Measurements from ENCODE around the gene RAP1A. TPM values are rescaled to one million over a fixed set of nuclear protein-coding genes. Genes with fewer than 3 reads are reported as not detected.

Gene RAP1A
- total RNA-seq, 1 experiment from 2014 or later, result 19.0 TPM

DNA sequence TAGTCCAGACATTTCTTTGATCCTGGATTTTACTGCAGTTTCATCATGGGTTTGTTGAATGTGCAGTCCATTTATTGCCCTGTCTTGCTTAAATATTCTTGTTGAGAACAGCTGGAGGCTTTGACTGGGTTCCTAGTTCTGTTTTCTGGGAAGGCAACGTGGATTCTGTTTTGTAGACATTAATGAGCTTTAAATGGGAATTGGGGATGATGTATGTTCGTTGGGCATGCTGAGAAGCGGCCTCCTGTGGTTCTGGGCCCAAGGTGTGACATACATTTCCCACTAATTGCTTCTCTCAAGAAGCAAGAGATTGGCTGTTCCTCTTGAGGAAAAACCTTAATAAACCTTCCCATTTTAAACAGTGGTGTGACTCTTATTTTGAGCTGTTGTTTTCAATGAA is 96.7 kb downstream of the RAP1A start:
- Histone ChIP-seq H3K79me2 (ENCODE audit: low read length) (no peaks in the 10 kb centered on the region), H2AFZ (ENCODE audit: low read length) (no peak overlapping the region), H3K27me3 (ENCODE audit: low read length) (no peaks in the 10 kb centered on the region), H3F3A (ENCODE audit: low read length, unreplicated experiment) (no peaks in the 10 kb centered on the region), H3K9ac (ENCODE audit: low read length) (no peak overlapping the region), H3K9me2 (replicated peaks; ENCODE audit: low read length) (no peaks in the 10 kb centered on the region), H3K4me2 (ENCODE audit: low read length) (no peak overlapping the region), H3K36me3 (ENCODE audit: low read depth, low read length) (no peaks in the 10 kb centered on the region), H3K27ac (ENCODE audit: low read length) (no peak overlapping the region), H3K4me1 (ENCODE audit: insufficient read depth, low read length) (peaks cover 5% of the 10 kb centered on the region; the same call in 1 of the 2 replicates), H3K9me3 (ENCODE audit: low read length) (no peaks in the 10 kb centered on the region), H4K20me1 (ENCODE audit: low read length) (no peaks in the 10 kb centered on the region), H3K4me3 (ENCODE audit: low read length) (no peak overlapping the region)
- ATAC-seq, result no peak
- intact Hi-C loops (cut with micrococcal nuclease), result no loop called here
- no peak for DNase-seq
- TF ChIP-seq EZH2 (IDR thresholded peaks at IDR 0.05; ENCODE audit: low read length, unreplicated experiment), result no peak
- TF ChIP-seq EZH2phosphoT487 (IDR thresholded peaks at IDR 0.05; ENCODE audit: borderline replicate concordance, low read length), result no peak
- TF ChIP-seq, protein P1, sequence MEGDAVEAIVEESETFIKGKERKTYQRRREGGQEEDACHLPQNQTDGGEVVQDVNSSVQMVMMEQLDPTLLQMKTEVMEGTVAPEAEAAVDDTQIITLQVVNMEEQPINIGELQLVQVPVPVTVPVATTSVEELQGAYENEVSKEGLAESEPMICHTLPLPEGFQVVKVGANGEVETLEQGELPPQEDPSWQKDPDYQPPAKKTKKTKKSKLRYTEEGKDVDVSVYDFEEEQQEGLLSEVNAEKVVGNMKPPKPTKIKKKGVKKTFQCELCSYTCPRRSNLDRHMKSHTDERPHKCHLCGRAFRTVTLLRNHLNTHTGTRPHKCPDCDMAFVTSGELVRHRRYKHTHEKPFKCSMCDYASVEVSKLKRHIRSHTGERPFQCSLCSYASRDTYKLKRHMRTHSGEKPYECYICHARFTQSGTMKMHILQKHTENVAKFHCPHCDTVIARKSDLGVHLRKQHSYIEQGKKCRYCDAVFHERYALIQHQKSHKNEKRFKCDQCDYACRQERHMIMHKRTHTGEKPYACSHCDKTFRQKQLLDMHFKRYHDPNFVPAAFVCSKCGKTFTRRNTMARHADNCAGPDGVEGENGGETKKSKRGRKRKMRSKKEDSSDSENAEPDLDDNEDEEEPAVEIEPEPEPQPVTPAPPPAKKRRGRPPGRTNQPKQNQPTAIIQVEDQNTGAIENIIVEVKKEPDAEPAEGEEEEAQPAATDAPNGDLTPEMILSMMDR (conservative IDR thresholded peaks at IDR 0.05; ENCODE audit: low read depth, low read length), result no peak
- ChIA-PET POLR2A (ENCODE audit: unreplicated experiment) (interaction anchor here (0.5 kb wide), 1 partner anchor 317 kb away, joined by 3 read pairs; no protein-coding TSS in a partner anchor), CTCF (interaction anchor here (0.6 kb wide), 1 partner anchor 53 kb away, joined by 4 read pairs; no protein-coding TSS in a partner anchor)
- BruUV-seq (replicated peaks), result no TSS peak

DNA sequence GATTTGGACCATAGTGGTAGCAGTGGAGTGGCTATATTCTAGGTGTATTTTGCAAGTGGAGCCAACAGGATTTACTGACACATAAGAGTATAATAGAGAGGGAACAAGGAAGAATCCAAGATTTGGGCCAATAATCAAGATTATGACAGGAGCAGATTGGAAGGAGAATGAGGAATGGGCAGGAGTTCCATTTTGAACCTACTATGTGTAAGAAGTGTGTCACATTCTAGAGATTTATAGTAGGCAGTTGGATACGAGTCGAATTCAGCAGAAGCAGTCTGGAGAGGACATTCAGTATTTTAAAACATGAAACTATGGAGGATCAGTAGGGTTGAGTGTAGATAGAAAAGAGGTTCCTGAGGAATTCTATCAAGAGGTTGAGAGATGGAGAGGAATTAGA is 97.9 kb downstream of the RAP1A start:
- H3K27ac ChIP-seq (ENCODE audit: low read length), result no peak overlapping the region
- no peaks in the 10 kb centered on the region for H3K9me2 ChIP-seq (replicated peaks; ENCODE audit: low read length)
- TF ChIP-seq EZH2phosphoT487 (IDR thresholded peaks at IDR 0.05; ENCODE audit: borderline replicate concordance, low read length), result no peak
- no peak overlapping the region for H2AFZ ChIP-seq (ENCODE audit: low read length)
- no peak overlapping the region for H3K4me2 ChIP-seq (ENCODE audit: low read length)
- intact Hi-C loops (cut with micrococcal nuclease), result no loop called here
- ChIA-PET POLR2A (ENCODE audit: unreplicated experiment) (no interaction called here), CTCF (no interaction called here)
- H3K9me3 ChIP-seq (ENCODE audit: low read length), result no peaks in the 10 kb centered on the region
- H3K4me3 ChIP-seq (ENCODE audit: low read length), result no peak overlapping the region
- H3K36me3 ChIP-seq (ENCODE audit: low read depth, low read length), result no peaks in the 10 kb centered on the region
- no peak overlapping the region for H3K9ac ChIP-seq (ENCODE audit: low read length)
- H3K27me3 ChIP-seq (ENCODE audit: low read length), result no peaks in the 10 kb centered on the region
- no peaks in the 10 kb centered on the region for H3K79me2 ChIP-seq (ENCODE audit: low read length)
- peaks cover 15% of the 10 kb centered on the region for H3K4me1 ChIP-seq (ENCODE audit: insufficient read depth, low read length)
- no peak for ATAC-seq
- DNase-seq, result no peak
- H4K20me1 ChIP-seq (ENCODE audit: low read length), result no peaks in the 10 kb centered on the region
- no TSS peak for BruUV-seq (replicated peaks)
- no peaks in the 10 kb centered on the region for H3F3A ChIP-seq (ENCODE audit: low read length, unreplicated experiment)

DNA sequence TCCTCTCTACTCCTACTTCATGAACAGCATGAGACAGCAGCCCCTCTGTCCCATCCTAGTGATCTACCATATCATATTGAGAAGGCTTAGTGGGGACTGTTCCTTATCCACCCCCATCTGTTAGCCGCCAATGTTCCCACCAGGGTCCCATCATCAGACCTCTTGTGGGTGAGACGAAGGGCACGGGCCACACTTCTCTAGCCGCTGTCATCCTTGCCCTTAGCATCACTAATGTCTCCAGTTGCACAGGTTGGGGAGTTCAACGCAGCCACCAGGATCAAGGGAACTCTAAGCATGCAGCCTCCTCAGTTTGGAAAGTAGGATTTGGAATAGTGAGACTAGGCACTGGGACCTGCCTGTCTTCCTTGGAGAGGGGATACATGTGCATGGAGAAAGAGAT is 99.5 kb downstream of the RAP1A start:
- H3K4me3 ChIP-seq (ENCODE audit: low read length), result no peak overlapping the region
- H4K20me1 ChIP-seq (ENCODE audit: low read length), result no peaks in the 10 kb centered on the region
- intact Hi-C loops (cut with micrococcal nuclease), result no loop called here
- no peaks in the 10 kb centered on the region for H3K36me3 ChIP-seq (ENCODE audit: low read depth, low read length)
- no peaks in the 10 kb centered on the region for H3K9me2 ChIP-seq (replicated peaks; ENCODE audit: low read length)
- H3K27me3 ChIP-seq (ENCODE audit: low read length), result no peaks in the 10 kb centered on the region
- H3K4me2 ChIP-seq (ENCODE audit: low read length), result no peak overlapping the region
- TF ChIP-seq EZH2 (IDR thresholded peaks at IDR 0.05; ENCODE audit: low read length, unreplicated experiment), result no peak
- TF ChIP-seq, protein P1 (conservative IDR thresholded peaks at IDR 0.05; ENCODE audit: low read depth, low read length), result no peak
- TF ChIP-seq EZH2phosphoT487 (IDR thresholded peaks at IDR 0.05; ENCODE audit: borderline replicate concordance, low read length), result no peak
- peaks cover 15% of the 10 kb centered on the region for H3K4me1 ChIP-seq (ENCODE audit: insufficient read depth, low read length)
- no peak overlapping the region for H2AFZ ChIP-seq (ENCODE audit: low read length)
- no peaks in the 10 kb centered on the region for H3K9me3 ChIP-seq (ENCODE audit: low read length)
- no peak overlapping the region for H3K27ac ChIP-seq (ENCODE audit: low read length)
- ChIA-PET CTCF (no interaction called here), POLR2A (ENCODE audit: unreplicated experiment) (no interaction called here)
- no peaks in the 10 kb centered on the region for H3F3A ChIP-seq (ENCODE audit: low read length, unreplicated experiment)
- BruUV-seq (replicated peaks), result no TSS peak
- DNase-seq (no peak), ATAC-seq (no peak)
- H3K79me2 ChIP-seq (ENCODE audit: low read length), result no peaks in the 10 kb centered on the region
- no peak overlapping the region for H3K9ac ChIP-seq (ENCODE audit: low read length)

All from PC-3 (cell line).